DND-41 (cell line): ENCODE results near the gene RASA2.
A peak's percentile ranks its signal among the peaks of the same experiment; 100 is the strongest.
"Not testable (repeated sequence)": the region's sequence is repeated elsewhere in the genome, so short reads cannot be mapped to it uniquely, and the experiment has no call there.

Experiments used
- ATAC-seq: fragments of 200-7000 bp; cut with Tn5 transposase; 3 replicates; pipeline ENCODE4 v1.9.1; 2021; ENCODE audit warnings: low read depth; ENCODE audit not compliant: insufficient read depth
- DNase-seq: peaks from one replicate; pipeline ENCODE4 v3.0.0-alpha.2; 2020
- H2AFZ ChIP-seq: 2 replicates; pipeline ENCODE4 v1.6.0; 2012; ENCODE audit warnings: low read depth, low read length
- H3K27ac ChIP-seq: 2 replicates; pipeline ENCODE4 v1.5.1; 2012; ENCODE audit warnings: low read length, inconsistent platforms
- H3K27me3 ChIP-seq: fragments of 200-600 bp; sonication (generic); 2 replicates; pipeline ENCODE4 v1.6.0; 2012; ENCODE audit warnings: low read length, mild to moderate bottlenecking, inconsistent platforms; ENCODE audit not compliant: insufficient read depth, poor library complexity
- H3K36me3 ChIP-seq: 2 replicates; pipeline ENCODE4 v1.5.1; 2012; ENCODE audit warnings: low read length, inconsistent platforms; ENCODE audit not compliant: insufficient read depth
- H3K4me1 ChIP-seq: 2 replicates; pipeline ENCODE4 v1.5.1; 2012; ENCODE audit warnings: mild to moderate bottlenecking, low read length; ENCODE audit not compliant: insufficient read depth
- H3K4me2 ChIP-seq: 2 replicates; pipeline ENCODE4 v1.6.0; 2012; ENCODE audit warnings: mild to moderate bottlenecking, moderate library complexity, low read length, inconsistent platforms; ENCODE audit not compliant: insufficient read depth
- H3K4me3 ChIP-seq, 2 experiments: fragments of 200-600 bp in 1 of 2; shearing (Covaris generic) in 1 of 2; 2 replicates each; pipeline ENCODE4 v1.5.1; 2012 to 2016; ENCODE audit warnings: inconsistent platforms in 2 of 2, low read length in 2 of 2, mild to moderate bottlenecking in 2 of 2, low read depth in 1 of 2, moderate library complexity in 1 of 2
- H3K79me2 ChIP-seq: 2 replicates; pipeline ENCODE4 v1.6.0; 2012; ENCODE audit warnings: low read length, inconsistent platforms; ENCODE audit not compliant: insufficient read depth
- H3K9ac ChIP-seq: 2 replicates; pipeline ENCODE4 v1.6.0; 2012; ENCODE audit warnings: low read depth, mild to moderate bottlenecking, inconsistent platforms, low read length, moderate library complexity
- H3K9me3 ChIP-seq: 2 replicates; pipeline ENCODE4 v1.5.1; 2012; ENCODE audit warnings: low read length, moderate library complexity, mild to moderate bottlenecking, inconsistent platforms; ENCODE audit not compliant: insufficient read depth, severe bottlenecking
- H4K20me1 ChIP-seq: 2 replicates; pipeline ENCODE4 v1.6.0; 2012; ENCODE audit warnings: low read length; ENCODE audit not compliant: insufficient read depth
- EZH2 ChIP-seq: IDR thresholded peaks from 3 replicates; pipeline ENCODE4 v1.6.1; 2012; ENCODE audit warnings: borderline replicate concordance, low read depth, mild to moderate bottlenecking, moderate library complexity, low read length, inconsistent platforms; ENCODE audit not compliant: severe bottlenecking
- TF ChIP-seq, protein P1 (sequence below): IDR thresholded peaks from 2 replicates; pipeline ENCODE4 v1.5.1; 2012; ENCODE audit warnings: borderline replicate concordance, low read length, moderate library complexity, mild to moderate bottlenecking; ENCODE audit not compliant: poor library complexity, severe bottlenecking; ENCODE audit errors: extremely low read depth

RASA2 gene

DNA sequence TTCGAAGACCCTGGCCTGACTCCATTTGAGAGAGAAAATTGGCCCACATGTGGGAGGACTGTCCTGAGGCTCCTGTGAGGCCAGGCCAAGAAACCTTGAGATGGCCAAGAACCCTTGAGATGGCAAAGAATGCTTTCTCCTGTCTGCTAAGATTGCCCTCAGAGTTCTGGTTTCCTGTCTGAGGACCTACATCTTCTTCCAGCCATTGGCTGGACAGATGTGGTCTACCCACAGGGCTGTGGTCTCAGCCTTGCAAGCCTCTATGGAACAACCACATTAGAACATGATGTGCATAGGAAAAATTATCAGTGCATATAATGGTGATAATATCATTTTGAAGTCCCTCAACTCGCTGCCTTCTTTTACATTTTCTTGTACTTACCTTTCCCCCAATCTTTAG, 10.8 kb upstream of the RASA2 start:
- Histone ChIP-seq H3K36me3 (no peaks in the 10 kb centered on the region), H3K79me2 (no peaks in the 10 kb centered on the region), H3K27ac (no peak overlapping the region), H3K4me3 (no peak overlapping the region), H3K4me1 (peaks cover 8% of the 10 kb centered on the region), H3K4me2 (no peak overlapping the region), H3K9me3 (peaks cover 2% of the 10 kb centered on the region), H4K20me1 (no peaks in the 10 kb centered on the region), H2AFZ (0 out of 2 replicates have a peak overlapping the region, but pooled peaks have one; percentile 19), H3K9ac (no peak overlapping the region), H3K27me3 (no peaks in the 10 kb centered on the region)
- DNase-seq (peak; percentile 33), ATAC-seq (peak; percentile 76)
- TF ChIP-seq EZH2: no peak
- TF ChIP-seq, protein P1, sequence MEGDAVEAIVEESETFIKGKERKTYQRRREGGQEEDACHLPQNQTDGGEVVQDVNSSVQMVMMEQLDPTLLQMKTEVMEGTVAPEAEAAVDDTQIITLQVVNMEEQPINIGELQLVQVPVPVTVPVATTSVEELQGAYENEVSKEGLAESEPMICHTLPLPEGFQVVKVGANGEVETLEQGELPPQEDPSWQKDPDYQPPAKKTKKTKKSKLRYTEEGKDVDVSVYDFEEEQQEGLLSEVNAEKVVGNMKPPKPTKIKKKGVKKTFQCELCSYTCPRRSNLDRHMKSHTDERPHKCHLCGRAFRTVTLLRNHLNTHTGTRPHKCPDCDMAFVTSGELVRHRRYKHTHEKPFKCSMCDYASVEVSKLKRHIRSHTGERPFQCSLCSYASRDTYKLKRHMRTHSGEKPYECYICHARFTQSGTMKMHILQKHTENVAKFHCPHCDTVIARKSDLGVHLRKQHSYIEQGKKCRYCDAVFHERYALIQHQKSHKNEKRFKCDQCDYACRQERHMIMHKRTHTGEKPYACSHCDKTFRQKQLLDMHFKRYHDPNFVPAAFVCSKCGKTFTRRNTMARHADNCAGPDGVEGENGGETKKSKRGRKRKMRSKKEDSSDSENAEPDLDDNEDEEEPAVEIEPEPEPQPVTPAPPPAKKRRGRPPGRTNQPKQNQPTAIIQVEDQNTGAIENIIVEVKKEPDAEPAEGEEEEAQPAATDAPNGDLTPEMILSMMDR: no peak

DNA sequence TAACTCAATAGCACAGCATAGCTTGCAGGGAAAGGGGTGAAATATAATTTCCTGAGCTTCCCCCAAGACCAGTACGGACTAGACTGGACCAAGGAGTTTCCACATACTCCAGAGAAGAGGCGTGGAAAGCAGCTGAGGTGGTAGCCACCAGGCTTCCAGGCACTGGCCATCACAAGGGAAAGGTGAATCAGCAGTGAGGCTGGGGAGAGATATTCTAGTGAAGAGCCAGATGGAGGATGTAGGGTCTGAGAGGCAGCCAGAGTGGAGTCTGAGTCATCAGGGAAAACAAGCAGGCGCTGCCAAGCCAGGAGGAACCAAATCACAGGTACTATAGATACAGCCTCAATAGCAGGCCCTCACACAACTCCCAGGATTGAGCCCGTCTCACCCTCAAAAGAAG, 9.6 kb upstream of the RASA2 start:
- H3K27ac ChIP-seq: no peak overlapping the region
- DNase-seq: no peak

DNA sequence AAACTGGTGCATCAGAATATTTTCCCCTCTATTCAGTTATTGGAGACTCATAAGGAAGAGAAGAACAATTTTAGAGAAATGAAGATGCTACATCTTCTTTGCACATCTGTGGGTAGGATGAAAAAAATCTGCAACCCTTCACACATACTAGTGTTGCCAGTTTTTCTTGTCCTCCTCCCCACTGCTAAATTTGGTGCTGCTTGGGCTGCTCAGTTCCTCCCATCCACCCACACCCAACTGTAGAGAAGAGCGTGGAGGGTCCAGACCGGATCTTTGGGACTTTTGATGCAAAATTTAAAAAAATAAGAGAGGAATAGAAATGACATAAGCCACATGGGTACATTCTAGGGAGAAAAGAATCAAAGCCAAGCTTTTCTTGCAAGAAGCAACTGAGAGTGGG, 8.7 kb upstream of the RASA2 start:
- Histone ChIP-seq H3K27me3 (no peaks in the 10 kb centered on the region), H3K27ac (no peak overlapping the region), H3K36me3 (no peaks in the 10 kb centered on the region), H3K79me2 (no peaks in the 10 kb centered on the region), H3K4me1 (peaks cover 8% of the 10 kb centered on the region), H3K4me3 (no peak overlapping the region), H3K9ac (no peak overlapping the region), H4K20me1 (no peaks in the 10 kb centered on the region), H2AFZ (no peak overlapping the region), H3K4me2 (no peak overlapping the region), H3K9me3 (no peaks in the 10 kb centered on the region)
- DNase-seq (no peak), ATAC-seq (no peak)
- TF ChIP-seq, protein P1: no peak
- no peak for TF ChIP-seq EZH2

More for the DNA sequence above, 9.6 kb upstream of the RASA2 start:
- TF ChIP-seq, protein P1: no peak
- TF ChIP-seq EZH2: no peak
- no peak overlapping the region for H3K4me3 ChIP-seq
- no peaks in the 10 kb centered on the region for H3K27me3 ChIP-seq
- H3K4me2 ChIP-seq: no peak overlapping the region
- no peak overlapping the region for H3K9ac ChIP-seq
- no peaks in the 10 kb centered on the region for H3K79me2 ChIP-seq
- H3K36me3 ChIP-seq: no peaks in the 10 kb centered on the region
- no peaks in the 10 kb centered on the region for H4K20me1 ChIP-seq
- no peak overlapping the region for H2AFZ ChIP-seq
- H3K4me1 ChIP-seq: peaks cover 8% of the 10 kb centered on the region
- ATAC-seq: no peak
- H3K9me3 ChIP-seq: no peaks in the 10 kb centered on the region

DNA sequence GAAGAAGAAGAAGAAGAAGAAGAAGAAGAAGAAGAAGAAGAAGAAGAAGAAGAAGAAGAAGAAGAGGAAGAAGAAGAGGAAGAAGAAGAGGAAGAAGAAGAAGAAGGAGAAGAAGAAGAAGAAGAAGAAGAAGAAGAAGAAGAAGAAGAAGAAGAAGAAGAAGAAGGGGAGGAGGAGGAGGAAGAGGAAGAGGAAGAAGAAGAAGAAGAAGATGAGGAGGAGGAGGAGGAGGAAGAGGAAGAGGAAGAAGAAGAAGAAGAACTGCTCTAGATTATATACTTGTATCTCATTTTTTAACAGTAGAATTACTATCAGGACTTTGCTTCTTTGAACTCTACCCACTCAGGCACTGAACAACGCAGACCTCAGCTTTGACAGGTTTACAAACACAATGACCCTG, 8.0 kb upstream of the RASA2 start:
- not testable (repeated sequence) for H3K36me3 ChIP-seq

More for the DNA sequence above, 8.0 kb upstream of the RASA2 start:
- H3K4me1 ChIP-seq, H3K9me3 ChIP-seq, DNase-seq, H3K4me2 ChIP-seq, ATAC-seq, H2AFZ ChIP-seq, H3K79me2 ChIP-seq, H3K4me3 ChIP-seq, H3K27me3 ChIP-seq, H4K20me1 ChIP-seq, H3K27ac ChIP-seq, H3K9ac ChIP-seq: not testable (repeated sequence)
